Keratinocyte (primary cell): ENCODE data around the gene TAGLN. TPM values are rescaled to one million over a fixed set of nuclear protein-coding genes. Genes with fewer than 3 reads are reported as not detected.
A peak's percentile ranks its signal among the peaks of the same experiment; 100 is the strongest.

Experiments
- DNase-seq: peaks from one replicate; pipeline ENCODE4 v3.0.0-alpha.2; 2011; ENCODE audit warnings: low read depth, missing footprints, low spot score
- FAIRE-seq: peaks from 2 replicates; lab custom pipeline; 2011; peaks lifted over from hg19 to GRCh38; lab: Jason Lieb, UNC
- H2AFZ ChIP-seq: 2 replicates; pipeline ENCODE4 v1.6.0; 2012; ENCODE audit warnings: low read length, control low read depth, inconsistent platforms; ENCODE audit not compliant: control insufficient read depth
- H3K27ac ChIP-seq: 2 replicates; pipeline ENCODE4 v1.5.1; 2011; ENCODE audit warnings: low read length; ENCODE audit not compliant: control insufficient read depth, insufficient read depth
- H3K27me3 ChIP-seq: 3 replicates; pipeline ENCODE4 v1.6.0; 2011; ENCODE audit warnings: low read length; ENCODE audit not compliant: control insufficient read depth, insufficient read depth; ENCODE audit errors: extremely low read depth
- H3K36me3 ChIP-seq, 2 experiments: 2 replicates in 1 of 2; 3 replicates in 1 of 2; pipeline ENCODE4 v1.5.1; 2011; ENCODE audit warnings: low read length in 2 of 2, mild to moderate bottlenecking in 1 of 2; ENCODE audit not compliant: control insufficient read depth in 2 of 2, insufficient read depth in 2 of 2; ENCODE audit errors: extremely low read depth in 1 of 2
- H3K4me1 ChIP-seq: 3 replicates; pipeline ENCODE4 v1.5.1; 2011; ENCODE audit warnings: low read length; ENCODE audit not compliant: control insufficient read depth, insufficient read depth; ENCODE audit errors: extremely low read depth
- H3K4me2 ChIP-seq: 3 replicates; pipeline ENCODE4 v1.6.0; 2011; ENCODE audit warnings: low read depth, low read length; ENCODE audit not compliant: control insufficient read depth, insufficient read depth; ENCODE audit errors: extremely low read depth
- H3K4me3 ChIP-seq, 3 experiments: fragments of 200-600 bp in 1 of 3; sonication (generic) in 1 of 3; 2 replicates in 2 of 3; 3 replicates in 1 of 3; pipeline ENCODE4 v1.5.1; 2011 to 2016; ENCODE audit warnings: low read length in 3 of 3, mild to moderate bottlenecking in 3 of 3, control low read depth in 2 of 3, inconsistent platforms in 1 of 3, low read depth in 1 of 3, mixed read lengths in 1 of 3, mixed run types in 1 of 3, moderate library complexity in 1 of 3; ENCODE audit not compliant: control insufficient read depth in 2 of 3, insufficient read depth in 2 of 3; ENCODE audit errors: extremely low read depth in 1 of 3
- H3K79me2 ChIP-seq: 2 replicates; pipeline ENCODE4 v1.6.0; 2012; ENCODE audit warnings: low read length; ENCODE audit not compliant: control insufficient read depth, insufficient read depth
- H3K9ac ChIP-seq: 3 replicates; pipeline ENCODE4 v1.6.0; 2011; ENCODE audit warnings: low read length; ENCODE audit not compliant: control insufficient read depth, insufficient read depth; ENCODE audit errors: extremely low read depth
- H3K9me1 ChIP-seq: 3 replicates; pipeline ENCODE4 v1.6.0; 2011; ENCODE audit warnings: low read length; ENCODE audit not compliant: control insufficient read depth, insufficient read depth; ENCODE audit errors: extremely low read depth
- H3K9me3 ChIP-seq: 2 replicates; pipeline ENCODE4 v1.5.1; 2012; ENCODE audit warnings: low read depth, low read length; ENCODE audit not compliant: control insufficient read depth
- H4K20me1 ChIP-seq: 3 replicates; pipeline ENCODE4 v1.6.0; 2011; ENCODE audit warnings: low read length; ENCODE audit not compliant: control insufficient read depth, insufficient read depth; ENCODE audit errors: extremely low read depth
- CTCF ChIP-seq, 3 experiments: IDR thresholded peaks in 1 of 3; conservative IDR thresholded peaks in 1 of 3; optimal IDR thresholded peaks in 1 of 3; 2 replicates in 2 of 3; 3 replicates in 1 of 3; pipeline versions ENCODE3 to v1.5.1; 2011; ENCODE audit warnings: low read length in 3 of 3, mild to moderate bottlenecking in 3 of 3, moderate library complexity in 2 of 3, control low read depth in 1 of 3, inconsistent platforms in 1 of 3; ENCODE audit not compliant: insufficient read depth in 2 of 3; ENCODE audit errors: extremely low read depth in 1 of 3
- EZH2 ChIP-seq: IDR thresholded peaks from one replicate; pipeline ENCODE4 v1.6.1; 2012; ENCODE audit warnings: inconsistent platforms, mild to moderate bottlenecking, low read length, moderate library complexity
- dilution Hi-C: fragments of 300-500 bp; cut with MboI; formaldehyde crosslinking; loops from one replicate; pipeline ENCODE4 v1.7.0; 2020; ENCODE audit warnings: low sequenced_read_pairs; ENCODE audit not compliant: extremely low pct_ligation_motif_present
- polyA plus RNA-seq, 5 experiments: library from polyadenylated mRNA; depleted of rRNA in 3 of 5; stranded (reverse) in 3 of 5; stranded (forward) in 1 of 5; unstranded in 1 of 5; fragments of >200 nt; gene quantifications; 1 replicate in 1 of 5; 2 replicates in 3 of 5; 3 replicates in 1 of 5; pipeline versions ENCODE4 v1.2.1 to v1.2.3, GENCODE V29; 2011 to 2012; ENCODE audit warnings: missing spikeins in 2 of 5, low read depth in 1 of 5, low replicate concordance in 1 of 5

TAGLN gene
- polyA plus RNA-seq, 1 donor (not counting 4 experiments of a cell fraction or from before 2014, with no cell fraction given), result 26.6 TPM

DNA sequence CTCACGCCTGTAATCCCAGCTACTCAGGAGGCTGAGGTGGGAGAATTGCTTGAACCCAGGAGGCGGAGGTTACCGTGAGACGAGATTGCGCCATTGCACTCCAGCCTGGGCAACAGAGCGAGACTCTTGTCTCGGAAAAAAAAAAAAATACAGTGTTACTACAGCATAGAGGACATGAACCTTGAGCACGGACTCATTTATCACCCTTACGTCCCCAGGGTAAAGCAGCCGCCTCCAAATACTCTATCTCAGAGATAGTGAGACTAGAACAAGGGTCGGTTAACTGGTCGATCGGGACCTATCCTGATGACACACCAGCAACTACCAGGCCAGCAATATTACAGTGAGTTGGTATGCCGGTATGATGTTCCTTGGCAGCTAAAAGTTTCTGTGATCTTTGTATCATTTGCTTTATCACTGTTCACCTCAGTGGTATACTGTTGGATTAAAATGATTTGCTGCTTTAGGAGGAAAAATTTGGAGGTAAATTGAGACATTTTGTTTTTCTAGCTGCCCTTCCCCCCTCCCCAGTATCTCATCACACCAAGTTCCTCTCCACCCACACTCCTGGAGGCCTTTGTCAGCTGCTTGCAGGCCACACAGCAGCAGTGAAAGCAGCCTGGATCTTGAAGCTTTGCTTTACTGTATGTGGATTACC is 27.6 kb upstream of the TAGLN start:
- no peak overlapping the region for H3K27ac ChIP-seq
- no peaks in the 10 kb centered on the region for H3K9me3 ChIP-seq

GRCh38 chr11:117172724-117173421 is 26.3 kb upstream of the TAGLN start:
- H3K36me3 ChIP-seq, result peaks cover 4 to 15% of the 10 kb centered on the region in 2 experiments
- H3K9me1 ChIP-seq, result no peaks in the 10 kb centered on the region
- peaks cover 7% of the 10 kb centered on the region for H3K4me1 ChIP-seq
- no peaks in the 10 kb centered on the region for H3K27me3 ChIP-seq
- H4K20me1 ChIP-seq, result no peaks in the 10 kb centered on the region
- TF ChIP-seq EZH2, result no peak
- no peak for TF ChIP-seq CTCF (optimal IDR thresholded peaks at IDR 0.05 in 1 of 3, IDR thresholded peaks at IDR 0.05 in 1 of 3, conservative IDR thresholded peaks at IDR 0.05 in 1 of 3; ENCODE audit: extremely low read depth in 1 of 3, insufficient read depth in 2 of 3, low read length in 3 of 3)
- no peak overlapping the region for H3K4me3 ChIP-seq
- dilution Hi-C loops, result no loop called here
- DNase-seq (no peak), FAIRE-seq (no peak)
- no peak overlapping the region for H3K9ac ChIP-seq
- no peaks in the 10 kb centered on the region for H3K9me3 ChIP-seq
- no peak overlapping the region for H2AFZ ChIP-seq
- H3K79me2 ChIP-seq, result no peaks in the 10 kb centered on the region
- no peak overlapping the region for H3K4me2 ChIP-seq
- H3K27ac ChIP-seq, result peak overlapping the region; percentile 23

More for the DNA sequence above, 27.6 kb upstream of the TAGLN start:
- no peak overlapping the region for H3K9ac ChIP-seq
- H4K20me1 ChIP-seq, result peaks cover 3% of the 10 kb centered on the region
- peaks cover 7% of the 10 kb centered on the region for H3K4me1 ChIP-seq
- H2AFZ ChIP-seq, result no peak overlapping the region
- H3K4me3 ChIP-seq, result no peak overlapping the region
- H3K27me3 ChIP-seq, result no peaks in the 10 kb centered on the region
- no peaks in the 10 kb centered on the region for H3K9me1 ChIP-seq
- no peak overlapping the region for H3K4me2 ChIP-seq
- DNase-seq (no peak), FAIRE-seq (no peak)
- no peak for TF ChIP-seq CTCF (optimal IDR thresholded peaks at IDR 0.05 in 1 of 3, IDR thresholded peaks at IDR 0.05 in 1 of 3, conservative IDR thresholded peaks at IDR 0.05 in 1 of 3; ENCODE audit: extremely low read depth in 1 of 3, insufficient read depth in 2 of 3, low read length in 3 of 3)
- peaks cover 10 to 19% of the 10 kb centered on the region in 2 experiments for H3K36me3 ChIP-seq
- dilution Hi-C loops, result no loop called here
- H3K79me2 ChIP-seq, result peaks cover 6% of the 10 kb centered on the region
